DND-41 (cell line): Measurements from ENCODE around the gene C3orf18.

ENCODE experiments used
- EZH2 ChIP-seq: IDR thresholded peaks from 3 replicates; pipeline ENCODE4 v1.6.1; 2012; ENCODE audit warnings: borderline replicate concordance, low read depth, mild to moderate bottlenecking, moderate library complexity, low read length, inconsistent platforms; ENCODE audit not compliant: severe bottlenecking
- TF ChIP-seq, protein P1 (sequence below): IDR thresholded peaks from 2 replicates; pipeline ENCODE4 v1.5.1; 2012; ENCODE audit warnings: borderline replicate concordance, low read length, moderate library complexity, mild to moderate bottlenecking; ENCODE audit not compliant: poor library complexity, severe bottlenecking; ENCODE audit errors: extremely low read depth

DNA sequence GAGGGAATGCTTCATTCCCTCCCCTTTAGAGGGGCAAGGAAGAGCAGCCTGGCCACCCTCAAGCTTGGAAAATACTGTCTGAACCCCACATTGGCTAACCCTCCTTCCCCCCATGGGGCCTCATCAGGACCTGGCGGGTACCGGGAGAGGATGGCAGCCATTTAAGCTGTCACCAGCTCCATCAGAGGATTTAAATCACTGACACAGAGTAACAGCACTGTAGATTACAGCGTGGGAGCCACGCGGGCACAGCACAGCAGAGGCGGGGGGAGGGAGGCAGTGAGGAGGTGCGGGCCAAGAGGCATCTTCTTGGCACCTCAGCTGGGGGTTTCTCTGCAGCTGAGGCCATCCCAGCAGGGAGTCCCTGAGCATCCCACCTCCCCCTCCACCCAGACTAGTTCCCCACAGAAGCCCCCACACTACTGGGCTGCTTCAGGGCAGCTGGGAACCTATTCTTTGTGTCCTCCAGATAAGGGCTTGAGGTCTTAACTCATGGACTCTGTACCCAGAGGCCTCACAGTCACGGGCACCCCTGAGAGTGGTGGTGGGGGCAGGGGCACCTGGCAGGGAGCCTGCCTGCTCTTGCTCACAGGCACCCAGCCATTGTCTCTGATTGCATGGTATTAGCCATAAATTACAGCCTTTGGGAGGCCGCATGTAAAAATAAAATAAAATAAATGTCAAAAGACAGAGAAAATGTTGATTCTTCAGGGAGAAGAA lies 42.2 kb downstream of the C3orf18 start:
- TF ChIP-seq, protein P1, sequence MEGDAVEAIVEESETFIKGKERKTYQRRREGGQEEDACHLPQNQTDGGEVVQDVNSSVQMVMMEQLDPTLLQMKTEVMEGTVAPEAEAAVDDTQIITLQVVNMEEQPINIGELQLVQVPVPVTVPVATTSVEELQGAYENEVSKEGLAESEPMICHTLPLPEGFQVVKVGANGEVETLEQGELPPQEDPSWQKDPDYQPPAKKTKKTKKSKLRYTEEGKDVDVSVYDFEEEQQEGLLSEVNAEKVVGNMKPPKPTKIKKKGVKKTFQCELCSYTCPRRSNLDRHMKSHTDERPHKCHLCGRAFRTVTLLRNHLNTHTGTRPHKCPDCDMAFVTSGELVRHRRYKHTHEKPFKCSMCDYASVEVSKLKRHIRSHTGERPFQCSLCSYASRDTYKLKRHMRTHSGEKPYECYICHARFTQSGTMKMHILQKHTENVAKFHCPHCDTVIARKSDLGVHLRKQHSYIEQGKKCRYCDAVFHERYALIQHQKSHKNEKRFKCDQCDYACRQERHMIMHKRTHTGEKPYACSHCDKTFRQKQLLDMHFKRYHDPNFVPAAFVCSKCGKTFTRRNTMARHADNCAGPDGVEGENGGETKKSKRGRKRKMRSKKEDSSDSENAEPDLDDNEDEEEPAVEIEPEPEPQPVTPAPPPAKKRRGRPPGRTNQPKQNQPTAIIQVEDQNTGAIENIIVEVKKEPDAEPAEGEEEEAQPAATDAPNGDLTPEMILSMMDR = no peak
- TF ChIP-seq EZH2 = no peak
